Mesenteric fat pad (tissue), 1 donor: ENCODE measurements around the gene SRSF10. TPM values are rescaled to one million over a fixed set of nuclear protein-coding genes. Genes with fewer than 3 reads are reported as not detected.
"Not testable (repeated sequence)": the region's sequence is repeated elsewhere in the genome, so short reads cannot be mapped to it uniquely, and the experiment has no call there.

ENCODE experiments used
- DNase-seq: peaks from one replicate; pipeline ENCODE4 v3.0.0-alpha.2; 2020; ENCODE audit warnings: low spot score
- total RNA-seq: library from RNA; stranded (reverse); fragmentation: NEBNext Ultra II Directional; extraction: Animal tissue kit (Norgen Biotek cat#: 25700); gene quantifications from one replicate; pipeline ENCODE4 v1.2.1, GENCODE V29; 2021
- donor health status: DM: yes; HTN: yes; CAD: no.

Gene SRSF10
- total RNA-seq, 1 donor from 2014 or later: 85.4 TPM

DNA sequence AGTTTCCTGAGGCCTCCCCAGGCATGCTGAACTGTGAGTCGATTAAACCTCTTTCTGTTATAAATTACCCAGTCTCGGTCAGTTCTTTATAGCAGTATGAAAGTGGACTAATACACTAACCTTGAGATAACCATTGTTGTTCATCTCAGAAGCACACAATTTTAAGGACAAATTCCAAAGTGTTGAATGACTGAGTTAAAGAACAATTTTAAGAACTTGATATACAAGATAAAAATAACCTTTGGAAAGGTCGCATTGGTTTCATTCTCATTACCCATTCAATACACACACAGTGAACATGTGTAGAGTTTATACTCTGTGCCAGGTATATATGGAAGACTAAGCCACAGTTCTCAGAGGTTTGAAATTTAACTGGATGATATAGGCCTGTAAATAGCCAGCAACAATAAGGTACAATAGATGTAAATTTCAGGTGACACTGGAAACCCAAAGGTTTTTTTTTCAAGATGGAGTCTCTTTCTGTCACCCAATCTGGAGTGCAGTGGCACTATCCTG is 19.1 kb upstream of the SRSF10 start:
- no peak for DNase-seq

DNA sequence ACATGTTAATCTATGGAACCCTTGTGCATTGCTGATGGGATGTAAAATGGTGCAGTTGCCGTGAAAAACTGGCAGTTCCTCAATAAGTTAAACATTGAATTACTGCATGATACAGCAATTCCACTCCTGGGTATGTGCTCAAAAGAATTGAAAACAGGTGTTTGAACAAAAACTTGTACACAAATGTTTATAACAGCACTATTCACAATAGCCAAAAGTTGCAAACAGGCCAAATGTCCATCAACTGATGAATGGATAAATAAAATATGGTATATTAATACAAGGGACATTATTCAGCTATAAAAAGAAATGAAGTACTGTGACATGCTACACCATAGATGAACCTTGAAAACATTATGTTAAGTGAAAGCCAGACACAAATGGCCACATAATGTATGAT is 17.7 kb upstream of the SRSF10 start:
- DNase-seq: no peak

DNA sequence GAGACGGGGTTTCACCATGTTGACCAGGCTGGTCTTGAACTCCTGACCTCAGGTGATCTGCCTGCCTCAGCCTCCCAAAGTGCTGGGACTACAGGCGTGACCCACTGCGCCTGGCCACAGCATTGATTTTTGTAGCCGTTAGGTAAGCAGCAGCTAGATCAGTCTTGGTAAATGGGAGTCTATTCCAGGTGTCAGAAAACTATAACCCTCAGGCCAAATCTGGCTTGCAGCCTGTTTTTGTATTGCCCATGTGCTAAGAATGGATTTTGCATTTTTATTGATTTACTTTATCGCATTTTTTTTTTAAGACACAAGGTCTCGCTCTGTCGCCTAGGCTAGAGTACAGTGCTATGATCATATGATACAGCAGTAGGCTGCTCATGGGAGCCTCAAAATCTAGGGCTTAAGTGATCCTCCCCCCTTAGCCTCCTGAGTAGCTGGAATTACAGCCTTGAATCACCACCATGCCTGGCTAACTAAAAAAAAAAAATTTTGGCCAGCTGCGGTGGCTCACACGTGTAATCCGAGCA is 16.6 kb upstream of the SRSF10 start:
- no peak for DNase-seq

GRCh38 chr1:23995431-23995837 is 15.3 kb upstream of the SRSF10 start:
- no peak for DNase-seq

- not testable (repeated sequence) for DNase-seq
Measured at GRCh38 chr1:23992011-23992410, 11.9 kb upstream of the SRSF10 start.

GRCh38 chr1:23989263-23989662 is 9.1 kb upstream of the SRSF10 start:
- no peak for DNase-seq

GRCh38 chr1:23987038-23987437 is 6.9 kb upstream of the SRSF10 start:
- DNase-seq: not testable (repeated sequence)

GRCh38 chr1:23984417-23985186 is 4.5 kb upstream of the SRSF10 start:
- no peak for DNase-seq

DNA sequence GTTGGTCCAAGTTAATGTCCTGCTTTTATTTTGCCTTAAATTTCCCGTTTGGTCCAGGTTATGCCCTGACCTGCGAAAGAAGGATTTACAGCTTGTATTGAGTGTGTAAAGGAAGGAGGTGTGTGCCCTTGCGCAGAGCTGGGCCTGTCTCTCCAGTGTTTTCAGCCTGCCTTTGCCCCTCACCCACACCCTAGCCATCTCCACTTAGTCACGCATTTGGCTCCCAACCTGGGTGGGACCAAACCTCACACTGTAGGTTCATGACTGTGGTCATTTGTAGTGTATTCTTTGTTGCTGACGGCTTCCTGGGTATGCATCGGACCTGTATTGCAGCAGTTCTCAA is 572 bp upstream of the SRSF10 start:
- DNase-seq: no peak

- DNase-seq: no peak
Measured at GRCh38 chr1:23979387-23979880, 693 bp downstream of the SRSF10 start.

- DNase-seq: no peak
Measured at GRCh38 chr1:23978805-23979204, 1.3 kb downstream of the SRSF10 start.

DNA sequence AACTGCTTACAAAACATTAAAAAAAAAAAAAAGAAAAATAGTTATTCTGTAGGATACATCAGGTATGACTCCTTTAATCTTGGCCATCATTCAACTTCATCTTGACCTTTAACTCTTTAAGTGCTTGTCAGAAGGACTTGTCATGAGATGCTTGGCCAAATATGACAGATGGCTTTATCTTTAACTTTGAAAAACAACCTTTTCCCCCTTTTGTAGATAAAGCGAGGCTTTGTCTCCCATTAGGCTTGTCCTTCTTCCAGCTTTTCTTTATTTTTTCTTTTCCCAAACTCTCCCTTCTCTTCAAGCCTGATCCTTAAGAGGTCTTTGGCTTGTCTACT is 2.3 kb downstream of the SRSF10 start:
- no peak for DNase-seq

DNA sequence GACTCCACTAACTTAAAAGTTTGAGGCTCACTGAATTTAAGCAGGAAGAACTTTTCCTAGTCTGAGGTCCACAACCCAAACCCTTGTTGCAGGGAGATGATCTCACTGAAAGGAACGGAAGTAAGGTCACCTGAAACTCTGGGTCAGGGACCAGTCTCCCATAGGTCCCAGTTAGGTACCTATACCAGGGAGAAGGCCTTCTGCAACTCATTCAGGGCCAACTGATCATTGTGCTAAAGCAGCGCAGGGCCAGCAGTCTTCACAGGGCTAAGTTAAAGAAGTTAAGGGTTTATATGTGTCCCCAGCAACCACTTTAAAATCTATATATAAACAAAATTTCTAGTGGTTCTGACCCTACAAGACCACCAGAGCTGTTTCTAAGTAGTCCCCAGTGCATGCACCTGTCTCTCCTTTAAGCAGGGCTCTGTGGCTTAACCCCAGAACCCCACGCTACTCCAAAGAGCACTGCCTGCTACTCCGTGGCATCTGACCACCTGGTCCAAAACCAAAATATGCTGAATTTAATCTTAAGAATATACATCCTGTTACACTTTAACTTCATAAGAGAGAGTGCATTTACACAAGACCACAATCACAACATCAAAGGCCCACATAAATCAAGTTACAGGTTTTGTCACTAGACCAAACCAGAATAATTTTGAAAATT is 2.8 kb downstream of the SRSF10 start:
- DNase-seq: no peak

DNA sequence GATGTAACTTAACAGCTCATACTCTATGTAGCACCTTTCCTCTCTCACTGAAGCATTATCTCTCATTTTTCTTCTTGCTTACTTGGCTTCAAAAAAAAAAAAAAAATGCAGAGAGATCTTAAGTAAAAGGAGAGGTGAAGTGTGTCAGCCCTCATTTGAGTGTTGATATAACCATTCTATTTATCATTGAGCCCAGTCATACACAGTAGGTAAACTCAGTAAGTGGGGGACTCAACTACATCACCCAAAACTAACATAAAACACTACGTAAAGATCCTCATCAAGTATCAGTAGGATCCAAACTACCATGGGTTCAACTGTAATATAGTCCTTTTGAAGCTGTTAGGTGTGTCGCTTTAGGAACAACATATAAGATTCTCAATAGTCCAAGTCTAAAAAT is 12.3 kb downstream of the SRSF10 start:
- DNase-seq: no peak

GRCh38 chr1:23966973-23967493 is 13.1 kb downstream of the SRSF10 start:
- DNase-seq: no peak

DNA sequence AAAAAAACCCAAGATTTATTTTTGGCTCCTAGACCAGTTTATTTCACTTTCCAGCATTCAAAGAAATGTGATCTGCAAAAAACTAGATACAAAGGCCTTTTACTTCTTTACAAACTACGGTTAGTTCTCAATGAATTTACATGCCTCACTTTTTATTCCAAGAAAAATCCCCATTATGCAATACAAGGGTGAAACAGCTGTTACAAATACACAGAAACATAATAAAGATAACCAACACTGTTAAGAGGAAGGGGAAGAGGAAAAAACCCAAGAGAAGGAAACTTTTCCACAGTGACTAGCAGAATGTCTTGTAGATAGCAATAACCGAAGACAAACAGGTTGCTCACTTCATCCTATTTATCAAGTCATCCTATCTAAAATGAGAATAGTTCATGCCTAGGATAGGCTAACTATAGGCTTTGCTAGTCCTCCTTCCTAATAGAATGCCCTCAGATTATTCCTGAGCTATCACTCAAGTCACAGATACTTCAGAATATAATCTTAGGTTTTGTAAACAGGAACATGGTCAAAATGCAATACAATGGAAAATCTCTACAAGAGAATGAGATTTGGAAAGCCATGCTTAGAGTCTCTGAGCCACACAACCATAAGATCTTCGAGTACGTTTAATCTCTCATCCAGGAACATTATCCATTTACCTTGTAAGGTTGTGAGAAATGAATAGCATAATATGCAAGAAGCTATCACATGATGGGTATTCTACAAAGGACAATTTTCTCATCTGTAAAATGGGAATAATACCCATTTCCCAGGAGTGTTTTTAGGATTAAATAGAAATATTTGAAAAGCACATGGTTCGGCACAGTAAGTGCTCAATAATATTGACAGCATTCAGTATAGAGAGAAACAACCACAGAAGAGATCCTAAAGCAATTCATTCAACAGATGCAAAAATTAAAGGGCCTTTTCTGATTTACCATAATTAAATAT is 15.1 kb downstream of the SRSF10 start:
- DNase-seq: no peak

DNA sequence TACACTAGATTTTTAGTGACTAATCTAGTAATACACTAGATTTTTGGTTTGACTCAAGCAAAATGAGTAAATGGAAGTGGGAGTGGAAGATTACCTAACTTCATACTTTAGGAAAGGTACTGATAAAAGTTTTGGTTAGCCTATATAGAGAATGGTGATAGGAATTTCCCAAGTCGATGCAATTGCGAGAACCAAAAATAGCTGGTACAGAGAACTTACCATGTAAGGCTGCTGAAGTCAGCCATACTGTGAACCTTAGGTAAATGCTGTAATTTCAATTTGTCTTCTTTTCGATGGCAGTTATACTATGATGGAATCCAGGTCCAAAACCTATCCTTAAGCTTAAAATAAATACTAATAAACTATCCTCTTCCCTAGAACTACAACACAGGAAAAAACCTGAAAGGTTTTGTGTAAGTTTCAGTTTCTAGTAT is 15.9 kb downstream of the SRSF10 start:
- DNase-seq: no peak

DNA sequence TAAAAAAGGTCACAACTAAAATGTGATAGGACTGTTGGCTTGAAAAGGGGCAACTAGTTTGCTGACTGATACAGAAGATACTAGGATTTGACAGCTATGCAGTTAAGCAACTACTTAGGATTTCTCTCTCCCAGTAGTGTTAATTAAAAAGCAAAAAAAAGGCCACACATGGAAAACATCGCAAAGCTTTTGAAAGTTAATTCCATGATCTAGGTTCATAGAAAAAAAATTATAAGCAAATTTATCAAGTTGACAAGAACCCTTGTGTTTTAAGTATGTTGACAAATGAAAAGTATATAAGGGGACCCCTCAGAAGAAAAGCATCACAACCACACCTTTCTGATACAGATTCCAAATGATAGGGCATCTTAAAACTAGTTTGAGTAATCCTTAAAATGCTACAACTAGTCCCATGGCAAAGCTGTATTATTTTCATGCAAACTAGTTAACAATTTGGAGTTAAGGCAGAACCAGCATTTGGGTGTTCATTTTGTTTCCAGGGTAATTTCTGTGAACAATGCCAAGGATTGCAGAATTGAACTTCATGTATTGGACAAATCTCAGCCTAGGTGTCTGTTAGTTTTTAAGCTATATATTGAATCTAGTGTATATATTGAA is 16.4 kb downstream of the SRSF10 start:
- no peak for DNase-seq

GRCh38 chr1:23960291-23961020 is 19.7 kb downstream of the SRSF10 start:
- DNase-seq: no peak
